HCT116 (cell line): ENCODE results near the gene C5orf63. TPM values are rescaled to one million over a fixed set of nuclear protein-coding genes. Genes with fewer than 3 reads are reported as not detected.

Source experiments
- ATAC-seq: fragments of 200-7000 bp; cut with Tn5 transposase; 2 replicates; pipeline ENCODE4 v1.9.1; 2020; ENCODE audit warnings: mild to moderate bottlenecking, moderate library complexity
- BruUV-seq: library from RNA; stranded (reverse); fragments of 400-500 nt; replicated peaks from 2 replicates; lab custom pipeline; 2021; lab: Mats Ljungman, UMichigan
- CTCF ChIA-PET: fragments of 300-600 bp; sonication (Branson Sonifier 250); formaldehyde crosslinking; loops from one replicate; lab custom pipeline; 2021; ENCODE audit warnings: antibody characterized with exemption; lab: Charles Lee
- POLR2A ChIA-PET: fragments of 300-600, 350-600 bp; sonication (Branson Sonifier 250); formaldehyde crosslinking; loops from one replicate; lab custom pipeline; 2021; ENCODE audit warnings: antibody characterized with exemption; lab: Charles Lee
- RAD21 ChIA-PET, 2 experiments: fragments of 300-600 bp; sonication (Branson Sonifier 250); formaldehyde crosslinking; loops; one replicate each; lab custom pipeline; 2023; ENCODE audit warnings: low total read pairs in 2 of 2; ENCODE audit not compliant: uncharacterized antibody in 2 of 2, unreplicated experiment in 2 of 2, low non-redundant PET in 1 of 2; lab: Charles Lee
- DNase-seq: peaks from one replicate; pipeline ENCODE4 v3.0.0-alpha.2; 2010; ENCODE audit warnings: low read depth, low spot score
- H2AFZ ChIP-seq: fragments of 200-600 bp; shearing (Covaris generic), sonication (generic); 2 replicates; pipeline ENCODE4 v1.6.1; 2017; ENCODE audit warnings: low read depth, mixed run types, mixed read lengths, antibody characterized with exemption, low read length; ENCODE audit not compliant: poor library complexity, severe bottlenecking
- H3K27ac ChIP-seq: 2 replicates; pipeline ENCODE4 v1.5.1; 2012; ENCODE audit warnings: low read depth, low read length
- H3K27me3 ChIP-seq: fragments of 200-600 bp; sonication (generic); 2 replicates; pipeline ENCODE4 v1.6.1; 2016; ENCODE audit warnings: mixed run types, low read length, mixed read lengths; ENCODE audit not compliant: insufficient read depth
- H3K36me3 ChIP-seq, 2 experiments: fragments of 200-500 bp in 1 of 2; fragments of 200-600 bp in 1 of 2; sonication (Bioruptor generic) in 1 of 2; sonication (generic) in 1 of 2; 2 replicates each; pipeline versions ENCODE4 v1.5.1 to v1.6.1; 2014 to 2016; ENCODE audit warnings: low read length in 2 of 2, inconsistent platforms in 1 of 2, mixed read lengths in 1 of 2, mixed run types in 1 of 2; ENCODE audit not compliant: insufficient read depth in 2 of 2, control insufficient read depth in 1 of 2
- H3K4me1 ChIP-seq, 2 experiments: fragments of 200-600 bp in 1 of 2; sonication (generic) in 1 of 2; 2 replicates each; pipeline versions ENCODE4 v1.5.1 to v1.6.1; 2012 to 2017; ENCODE audit warnings: low read length in 2 of 2, inconsistent platforms in 1 of 2, mild to moderate bottlenecking in 1 of 2, mixed read lengths in 1 of 2, mixed run types in 1 of 2, moderate library complexity in 1 of 2; ENCODE audit not compliant: insufficient read depth in 2 of 2, control insufficient read depth in 1 of 2
- H3K4me2 ChIP-seq: fragments of 200-600 bp; sonication (generic); 2 replicates; pipeline ENCODE4 v1.6.1; 2017; ENCODE audit warnings: mixed run types, low read length, mixed read lengths
- H3K4me3 ChIP-seq, 2 experiments: fragments of 200-600 bp in 1 of 2; sonication (generic) in 1 of 2; replicated peaks in 1 of 2; 2 replicates each; pipeline ENCODE4 v1.5.1; 2011 to 2016; ENCODE audit warnings: low read length in 2 of 2, control low read depth in 1 of 2, low read depth in 1 of 2, mild to moderate bottlenecking in 1 of 2, mixed read lengths in 1 of 2, mixed run types in 1 of 2
- H3K79me2 ChIP-seq: fragments of 200-600 bp; sonication (generic); 2 replicates; pipeline ENCODE4 v1.6.1; 2017; ENCODE audit warnings: mild to moderate bottlenecking, mixed run types, low read length, moderate library complexity, mixed read lengths; ENCODE audit not compliant: insufficient read depth
- H3K9ac ChIP-seq: fragments of 200-600 bp; sonication (generic); 2 replicates; pipeline ENCODE4 v1.6.1; 2016; ENCODE audit warnings: low read length, mixed read lengths
- H3K9me2 ChIP-seq: fragments of 200-600 bp; sonication (generic), shearing (Covaris generic); 2 replicates; pipeline ENCODE4 v1.6.1; 2017; ENCODE audit warnings: mixed run types, mild to moderate bottlenecking, moderate library complexity; ENCODE audit not compliant: insufficient read depth
- H3K9me3 ChIP-seq, 2 experiments: fragments of 200-500 bp in 1 of 2; fragments of 200-600 bp in 1 of 2; sonication (Bioruptor generic) in 1 of 2; sonication (generic) in 1 of 2; 2 replicates each; pipeline ENCODE4 v1.6.1; 2014 to 2017; ENCODE audit warnings: low read length in 2 of 2, mixed read lengths in 2 of 2, inconsistent platforms in 1 of 2, low read depth in 1 of 2, mild to moderate bottlenecking in 1 of 2, mixed run types in 1 of 2, moderate library complexity in 1 of 2; ENCODE audit not compliant: control insufficient read depth in 1 of 2, insufficient read depth in 1 of 2
- H4K20me1 ChIP-seq: fragments of 200-600 bp; sonication (generic), shearing (Covaris generic); 2 replicates; pipeline ENCODE4 v1.6.1; 2017; ENCODE audit warnings: mixed run types, mild to moderate bottlenecking, moderate library complexity; ENCODE audit not compliant: insufficient read depth
- CBX3 ChIP-seq: IDR thresholded peaks from 2 replicates; pipeline ENCODE4 v1.6.1; 2012; ENCODE audit warnings: low read depth
- EGR1 ChIP-seq: IDR thresholded peaks from 2 replicates; pipeline ENCODE4 v1.6.1; 2012; ENCODE audit warnings: low read depth
- EZH2 ChIP-seq: fragments of 200-600 bp; sonication (generic); IDR thresholded peaks from 2 replicates; pipeline ENCODE4 v1.6.1; 2017; ENCODE audit warnings: antibody characterized with exemption, mixed run types
- JUND ChIP-seq: IDR thresholded peaks from 2 replicates; pipeline ENCODE4 v1.6.1; 2012
- REST ChIP-seq: IDR thresholded peaks from 2 replicates; pipeline ENCODE4 v1.6.1; 2012; ENCODE audit warnings: low read depth
- SIN3A ChIP-seq: IDR thresholded peaks from 2 replicates; pipeline ENCODE4 v1.6.1; 2012; ENCODE audit warnings: low read depth
- SP1 ChIP-seq: IDR thresholded peaks from 2 replicates; pipeline ENCODE4 v1.6.1; 2012; ENCODE audit warnings: low read depth
- TCF7L2 ChIP-seq: IDR thresholded peaks from 2 replicates; pipeline ENCODE4 v1.7.0; 2011; ENCODE audit warnings: borderline replicate concordance, inconsistent platforms; ENCODE audit not compliant: insufficient read depth, insufficient read length; ENCODE audit errors: extremely low read depth
- ZFX ChIP-seq: fragments of 450-650 bp; IDR thresholded peaks from 2 replicates; pipeline ENCODE4 v1.6.1; 2017
- ZNF274 ChIP-seq: fragments of 200-500 bp; sonication (Bioruptor generic); IDR thresholded peaks from 2 replicates; pipeline ENCODE4 v1.6.1; 2014; ENCODE audit warnings: mild to moderate bottlenecking, low read depth, low read length, inconsistent platforms
- intact Hi-C: fragments of 100-400 bp; cut with micrococcal nuclease; formaldehyde crosslinking; loops from 2 replicates; pipeline ENCODE4 v1.10.0; 2022
- total RNA-seq: library from RNA; stranded (reverse); gene quantifications from one replicate; pipeline ENCODE4 v1.2.1, GENCODE V29; 2021; ENCODE audit not compliant: unreplicated experiment
- TF ChIP-seq, protein P1 (sequence below): IDR thresholded peaks from 2 replicates; pipeline ENCODE4 v1.6.1; 2011; ENCODE audit warnings: mild to moderate bottlenecking, low read length, moderate library complexity; ENCODE audit not compliant: insufficient replicate concordance; ENCODE audit errors: extremely low read depth
- TF ChIP-seq, protein P2 (sequence below): IDR thresholded peaks from 2 replicates; pipeline ENCODE4 v1.6.1; 2012

Gene C5orf63
- total RNA-seq, 1 experiment from 2014 or later = 4.4 TPM

GRCh38 chr5:127076315-127077129, 3.2 kb upstream of the C5orf63 start (continued):
- TF ChIP-seq, protein P1, sequence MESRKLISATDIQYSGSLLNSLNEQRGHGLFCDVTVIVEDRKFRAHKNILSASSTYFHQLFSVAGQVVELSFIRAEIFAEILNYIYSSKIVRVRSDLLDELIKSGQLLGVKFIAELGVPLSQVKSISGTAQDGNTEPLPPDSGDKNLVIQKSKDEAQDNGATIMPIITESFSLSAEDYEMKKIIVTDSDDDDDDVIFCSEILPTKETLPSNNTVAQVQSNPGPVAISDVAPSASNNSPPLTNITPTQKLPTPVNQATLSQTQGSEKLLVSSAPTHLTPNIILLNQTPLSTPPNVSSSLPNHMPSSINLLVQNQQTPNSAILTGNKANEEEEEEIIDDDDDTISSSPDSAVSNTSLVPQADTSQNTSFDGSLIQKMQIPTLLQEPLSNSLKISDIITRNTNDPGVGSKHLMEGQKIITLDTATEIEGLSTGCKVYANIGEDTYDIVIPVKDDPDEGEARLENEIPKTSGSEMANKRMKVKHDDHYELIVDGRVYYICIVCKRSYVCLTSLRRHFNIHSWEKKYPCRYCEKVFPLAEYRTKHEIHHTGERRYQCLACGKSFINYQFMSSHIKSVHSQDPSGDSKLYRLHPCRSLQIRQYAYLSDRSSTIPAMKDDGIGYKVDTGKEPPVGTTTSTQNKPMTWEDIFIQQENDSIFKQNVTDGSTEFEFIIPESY = no peak
- no peak for TF ChIP-seq CBX3
- no peak for TF ChIP-seq EGR1

DNA sequence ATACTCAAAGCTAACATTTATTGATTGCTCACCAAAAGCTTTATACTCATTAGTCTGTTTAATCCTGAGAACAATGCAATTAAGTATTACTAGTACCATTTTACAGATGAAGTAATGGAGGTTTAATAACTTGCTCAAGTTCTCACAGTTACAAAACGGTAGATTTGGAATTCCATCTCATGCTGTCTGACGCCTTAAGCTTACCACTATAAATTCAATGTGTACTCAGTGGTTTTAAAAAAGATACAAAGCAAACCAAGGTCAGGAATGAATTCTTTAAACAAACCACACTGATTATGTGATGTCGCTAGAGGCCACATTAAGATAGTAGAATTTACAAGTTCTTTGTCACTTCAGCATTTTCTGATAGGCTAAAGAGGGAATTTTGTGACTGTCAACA, 1.2 kb upstream of the C5orf63 start:
- Histone ChIP-seq H3K4me3 (no peak overlapping the region), H3K36me3 (no peaks in the 10 kb centered on the region), H3K4me1 (peaks cover 6 to 18% of the 10 kb centered on the region in 2 experiments; a peak in 3 of 4 replicates), H3K27me3 (no peaks in the 10 kb centered on the region), H3K27ac (no peak overlapping the region), H3K9me2 (no peaks in the 10 kb centered on the region), H3K9ac (no peak overlapping the region), H2AFZ (no peak overlapping the region), H3K9me3 (no peaks in the 10 kb centered on the region), H3K79me2 (no peaks in the 10 kb centered on the region), H3K4me2 (no peak overlapping the region), H4K20me1 (no peaks in the 10 kb centered on the region)
- no TSS peak for BruUV-seq
- DNase-seq (no peak), ATAC-seq (no peak)
- ChIA-PET RAD21 (no interaction called here), CTCF (no interaction called here), POLR2A (no interaction called here)
- TF ChIP-seq CBX3 (no peak), TCF7L2 (no peak), ZFX (no peak), SP1 (no peak), EZH2 (no peak), SIN3A (no peak), JUND (no peak), ZNF274 (no peak), REST (no peak)
- TF ChIP-seq, protein P2, sequence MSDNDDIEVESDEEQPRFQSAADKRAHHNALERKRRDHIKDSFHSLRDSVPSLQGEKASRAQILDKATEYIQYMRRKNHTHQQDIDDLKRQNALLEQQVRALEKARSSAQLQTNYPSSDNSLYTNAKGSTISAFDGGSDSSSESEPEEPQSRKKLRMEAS = no peak
- intact Hi-C loops = no loop called here
